ENCODE measurements around the gene MGAT5B.
"Not testable (repeated sequence)": the region's sequence is repeated elsewhere in the genome, so short reads cannot be mapped to it uniquely, and the experiment has no call there.

MGAT5B gene

DNA sequence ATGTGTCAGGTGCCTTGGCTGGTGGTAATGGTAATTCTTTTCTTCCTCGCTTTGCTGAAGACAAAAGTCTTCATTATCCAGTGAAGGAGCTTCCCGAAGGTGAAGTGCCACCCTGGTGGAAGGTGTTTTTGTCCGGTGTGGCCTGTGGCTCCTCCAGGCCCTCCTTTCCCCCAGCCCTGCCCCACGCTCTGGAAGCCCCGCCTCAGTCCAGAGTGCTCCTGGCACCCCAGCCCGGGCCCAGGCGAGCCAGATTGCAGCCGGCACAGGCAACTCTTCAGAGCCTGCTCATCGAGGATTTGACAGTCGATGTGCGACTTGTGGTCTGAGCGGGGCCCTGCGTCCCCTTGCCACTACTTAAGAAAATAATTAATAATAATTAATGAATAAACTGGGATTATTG is 93.7 kb downstream of the MGAT5B start:
- 88% methylated on average over 5 of the region's 13 CpGs; no CpG with 5 or more reads in 1 of the 2 experiments for WGBS, 2 experiments (ENCODE audit: insufficient coverage in 2 of 2)
- H3K9me3 ChIP-seq (ENCODE audit: control insufficient read depth, low read length): no peaks in the 10 kb centered on the region
- H3K4me1 ChIP-seq (ENCODE audit: control insufficient read depth, insufficient read depth, low read length, poor library complexity, severe bottlenecking): peaks cover 10% of the 10 kb centered on the region
- no peak overlapping the region for H3K4me3 ChIP-seq (ENCODE audit: extremely low read depth, insufficient read depth, low read length, poor library complexity, severe bottlenecking)
- no peak overlapping the region for H3K27ac ChIP-seq (ENCODE audit: low read depth, low read length, severe bottlenecking)
- no peaks in the 10 kb centered on the region for H3K36me3 ChIP-seq (ENCODE audit: control insufficient read depth, insufficient read depth, low read length)

DNA sequence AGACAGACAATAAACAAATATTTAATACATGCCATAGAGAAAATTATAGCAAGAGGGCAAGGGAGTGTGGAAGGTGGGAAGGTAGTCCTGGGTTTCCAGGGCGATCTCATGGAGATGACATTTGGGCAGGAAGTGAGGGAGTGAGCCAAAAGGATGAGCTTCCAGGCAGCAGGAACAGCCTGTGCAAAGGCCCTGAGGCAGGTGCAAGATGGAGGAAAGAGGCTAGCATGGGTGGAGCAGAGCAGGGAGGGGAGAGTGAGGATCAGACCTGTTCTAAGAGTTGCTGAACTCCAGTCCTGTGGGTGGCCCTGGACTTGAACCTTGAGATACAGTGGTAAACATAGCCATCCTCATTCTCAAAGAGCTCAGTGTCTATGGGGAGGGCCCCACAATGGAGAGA is 94.7 kb downstream of the MGAT5B start:
- WGBS, 2 experiments (ENCODE audit: insufficient coverage in 2 of 2): 75 to 86% methylated on average over 1 of the region's 1 CpG
- Histone ChIP-seq H3K27ac (ENCODE audit: low read depth, low read length, severe bottlenecking) (no peak overlapping the region), H3K4me3 (ENCODE audit: extremely low read depth, insufficient read depth, low read length, poor library complexity, severe bottlenecking) (no peak overlapping the region), H3K4me1 (ENCODE audit: control insufficient read depth, insufficient read depth, low read length, poor library complexity, severe bottlenecking) (peaks cover 8% of the 10 kb centered on the region), H3K9me3 (ENCODE audit: control insufficient read depth, low read length) (no peaks in the 10 kb centered on the region), H3K36me3 (ENCODE audit: control insufficient read depth, insufficient read depth, low read length) (no peaks in the 10 kb centered on the region)

DNA sequence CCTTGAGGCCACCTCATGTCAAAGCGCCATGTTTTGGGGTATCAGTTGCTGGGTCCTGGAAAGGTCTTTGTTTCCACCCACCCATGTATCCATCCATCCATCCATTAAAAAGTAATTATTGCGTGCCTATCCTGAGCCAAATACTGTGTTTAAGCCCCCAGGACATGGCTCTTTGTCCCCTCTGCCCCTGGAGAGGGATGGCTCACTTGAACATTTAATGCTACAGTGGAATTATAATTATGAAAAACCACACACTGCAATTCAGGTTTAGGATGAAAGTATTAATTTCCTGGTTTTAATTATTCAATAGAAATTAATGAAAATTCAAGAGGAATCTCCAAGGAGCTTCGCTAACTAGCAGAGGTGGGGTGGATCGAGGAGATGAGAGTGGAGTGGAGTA is 97.8 kb downstream of the MGAT5B start:
- H3K4me1 ChIP-seq (ENCODE audit: control insufficient read depth, insufficient read depth, low read length, poor library complexity, severe bottlenecking): peaks cover 10% of the 10 kb centered on the region
- WGBS, 2 experiments (ENCODE audit: insufficient coverage in 2 of 2): 86 to 100% methylated on average over 1 to 2 of the region's 4 CpGs
- no peak overlapping the region for H3K27ac ChIP-seq (ENCODE audit: low read depth, low read length, severe bottlenecking)
- no peaks in the 10 kb centered on the region for H3K9me3 ChIP-seq (ENCODE audit: control insufficient read depth, low read length)
- H3K36me3 ChIP-seq (ENCODE audit: control insufficient read depth, insufficient read depth, low read length): no peaks in the 10 kb centered on the region
- no peak overlapping the region for H3K4me3 ChIP-seq (ENCODE audit: extremely low read depth, insufficient read depth, low read length, poor library complexity, severe bottlenecking)

DNA sequence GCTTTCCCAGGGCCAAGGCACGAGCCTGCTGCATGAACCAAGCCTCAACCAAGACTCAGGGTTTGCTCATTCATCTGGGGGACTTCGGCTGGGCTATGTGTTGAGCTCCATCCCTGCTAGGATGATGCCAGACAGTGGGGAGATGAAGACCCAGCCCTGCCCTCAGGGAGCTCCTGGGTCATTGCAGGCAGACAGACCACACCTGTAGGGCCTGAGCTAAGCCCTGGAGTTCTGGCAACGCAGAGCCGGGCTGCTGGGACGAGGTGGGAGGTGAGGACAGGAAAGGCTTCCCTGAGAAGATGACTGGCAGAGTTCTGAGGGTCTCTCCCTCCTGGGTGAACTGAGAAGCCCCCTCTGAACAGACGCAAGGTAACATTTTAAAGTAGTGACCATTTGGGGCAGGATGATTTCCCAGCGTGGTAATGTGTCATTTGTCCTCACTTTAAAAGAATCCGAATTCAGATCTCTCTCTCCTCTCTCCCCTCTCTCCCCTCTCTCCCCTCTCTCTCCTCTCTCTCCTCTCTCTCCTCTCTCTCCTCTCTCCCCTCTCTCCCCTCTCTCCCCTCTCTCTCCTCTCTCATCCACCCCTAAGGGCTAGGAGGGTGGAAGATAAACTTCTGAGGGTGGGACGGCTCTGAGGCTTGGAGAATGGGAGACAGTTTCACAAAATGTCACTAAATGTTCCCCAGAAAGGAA is 98.4 kb downstream of the MGAT5B start:
- no peak overlapping the region for H3K27ac ChIP-seq (ENCODE audit: low read depth, low read length, severe bottlenecking)
- H3K4me1 ChIP-seq (ENCODE audit: control insufficient read depth, insufficient read depth, low read length, poor library complexity, severe bottlenecking): peaks cover 10% of the 10 kb centered on the region
- no peak overlapping the region for H3K4me3 ChIP-seq (ENCODE audit: extremely low read depth, insufficient read depth, low read length, poor library complexity, severe bottlenecking)
- H3K9me3 ChIP-seq (ENCODE audit: control insufficient read depth, low read length): no peaks in the 10 kb centered on the region
- no peaks in the 10 kb centered on the region for H3K36me3 ChIP-seq (ENCODE audit: control insufficient read depth, insufficient read depth, low read length)
- WGBS, 2 experiments (ENCODE audit: insufficient coverage in 2 of 2): 73 to 74% methylated on average over 6 to 7 of the region's 9 CpGs

DNA sequence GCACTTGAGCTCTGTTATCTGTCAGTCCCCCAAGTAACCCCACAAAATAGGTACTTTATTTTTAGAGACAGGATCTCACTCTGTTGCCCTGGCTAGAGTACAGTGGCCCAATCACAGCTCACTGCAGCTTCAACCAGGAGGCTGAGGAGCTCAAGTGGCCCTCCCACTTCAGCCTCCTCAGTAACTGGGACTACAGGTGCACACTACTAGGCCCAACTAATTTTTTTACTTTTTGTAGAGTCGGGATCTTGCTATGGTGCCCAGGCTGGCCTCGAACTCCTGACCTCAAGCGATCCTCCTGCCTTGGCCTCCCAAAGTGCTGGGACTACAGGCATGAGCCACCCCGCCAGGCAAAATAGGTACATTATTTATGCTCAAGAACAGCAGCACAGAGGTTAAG is 99.6 kb downstream of the MGAT5B start:
- Histone ChIP-seq H3K4me3 (ENCODE audit: extremely low read depth, insufficient read depth, low read length, poor library complexity, severe bottlenecking) (no peak overlapping the region), H3K36me3 (ENCODE audit: control insufficient read depth, insufficient read depth, low read length) (no peaks in the 10 kb centered on the region), H3K27ac (ENCODE audit: low read depth, low read length, severe bottlenecking) (no peak overlapping the region), H3K4me1 (ENCODE audit: control insufficient read depth, insufficient read depth, low read length, poor library complexity, severe bottlenecking) (peaks cover 10% of the 10 kb centered on the region), H3K9me3 (ENCODE audit: control insufficient read depth, low read length) (no peaks in the 10 kb centered on the region)
- WGBS, 2 experiments (ENCODE audit: insufficient coverage in 2 of 2): 92 to 96% methylated on average over 4 of the region's 4 CpGs

DNA sequence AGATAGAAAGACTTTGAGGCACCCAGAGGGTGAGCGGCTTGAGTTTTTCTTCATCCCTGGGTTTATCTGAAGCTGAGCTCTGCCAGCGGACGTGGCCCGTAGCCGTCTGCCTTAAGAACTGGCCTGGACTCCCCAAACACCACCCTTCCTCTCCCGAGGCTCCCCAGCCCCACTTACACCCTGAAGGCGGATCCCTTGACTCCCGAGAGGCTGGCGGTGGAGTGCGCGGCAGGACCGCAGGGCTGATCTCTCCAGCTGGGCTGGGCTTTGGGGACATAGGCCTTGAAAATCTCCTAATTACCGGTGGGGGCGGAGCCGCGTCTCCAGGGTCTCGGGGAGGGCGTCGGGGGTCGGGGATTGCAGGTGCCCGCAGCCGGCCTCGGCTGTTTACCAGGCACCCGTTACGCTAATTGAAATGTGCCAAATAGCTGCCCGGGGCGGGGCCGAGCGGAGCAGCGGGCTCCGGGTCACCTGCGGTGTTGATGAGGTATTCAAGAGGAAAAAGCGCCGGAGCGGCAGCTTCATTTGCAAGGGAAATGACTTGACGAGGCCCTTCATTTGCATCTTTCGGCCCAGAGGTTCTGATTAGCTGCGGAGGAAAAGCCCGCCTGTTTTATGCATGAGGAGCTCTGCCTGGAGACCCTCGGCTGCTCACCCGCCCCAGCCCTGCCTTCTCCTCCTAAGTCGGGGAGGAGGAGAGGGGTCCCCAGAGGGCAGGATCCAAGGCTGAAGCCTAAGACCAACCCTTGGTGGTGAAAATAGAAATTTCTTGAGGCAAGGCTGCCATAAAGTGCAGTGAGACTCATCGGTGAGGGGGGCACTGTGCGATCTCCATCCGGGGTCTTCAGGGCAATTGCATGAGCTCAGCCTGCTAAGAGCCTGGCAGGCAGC is 100.7 kb downstream of the MGAT5B start:
- Histone ChIP-seq H3K36me3 (ENCODE audit: control insufficient read depth, insufficient read depth, low read length) (no peaks in the 10 kb centered on the region), H3K9me3 (ENCODE audit: control insufficient read depth, low read length) (no peaks in the 10 kb centered on the region), H3K4me3 (ENCODE audit: extremely low read depth, insufficient read depth, low read length, poor library complexity, severe bottlenecking) (peak overlapping the region; percentile 54), H3K4me1 (ENCODE audit: control insufficient read depth, insufficient read depth, low read length, poor library complexity, severe bottlenecking) (peaks cover 10% of the 10 kb centered on the region), H3K27ac (ENCODE audit: low read depth, low read length, severe bottlenecking) (peak overlapping the region; percentile 87)
- 0 to 2% methylated on average over 34 to 38 of the region's 45 CpGs for WGBS, 2 experiments (ENCODE audit: insufficient coverage in 2 of 2)

DNA sequence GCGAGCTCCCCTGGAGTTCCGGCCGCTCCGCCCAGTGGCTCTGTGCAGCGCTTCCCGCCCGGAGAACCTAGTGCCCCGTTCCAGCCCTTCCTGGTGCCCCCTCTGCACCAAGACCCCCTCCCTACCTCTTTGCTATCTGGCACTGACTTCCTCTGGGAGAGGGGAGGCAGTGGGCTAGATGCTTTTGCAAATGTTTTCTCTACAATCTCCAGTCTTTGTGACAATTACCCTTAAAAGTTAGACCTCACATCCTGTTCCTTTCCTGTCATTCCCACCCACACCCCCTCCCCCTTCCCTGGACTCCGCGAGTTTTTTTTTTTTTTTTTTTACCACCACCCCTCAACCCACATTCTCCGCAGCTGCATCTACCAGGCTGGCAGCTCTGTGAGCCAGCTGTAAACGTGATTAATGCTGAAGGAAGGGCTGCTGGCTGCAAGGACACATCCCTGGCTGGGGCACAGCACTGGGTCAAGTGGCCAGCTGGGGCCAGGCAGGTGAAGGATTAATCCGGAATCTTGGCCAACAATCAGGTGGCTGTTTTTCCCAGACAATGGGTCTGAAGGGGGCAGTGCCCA is 101.5 kb downstream of the MGAT5B start:
- 1 to 3% methylated on average over 9 to 10 of the region's 13 CpGs for WGBS, 2 experiments (ENCODE audit: insufficient coverage in 2 of 2)
- Histone ChIP-seq H3K4me1 (ENCODE audit: control insufficient read depth, insufficient read depth, low read length, poor library complexity, severe bottlenecking) (peaks cover 10% of the 10 kb centered on the region), H3K4me3 (ENCODE audit: extremely low read depth, insufficient read depth, low read length, poor library complexity, severe bottlenecking) (peak overlapping the region; percentile 54), H3K9me3 (ENCODE audit: control insufficient read depth, low read length) (no peaks in the 10 kb centered on the region), H3K36me3 (ENCODE audit: control insufficient read depth, insufficient read depth, low read length) (no peaks in the 10 kb centered on the region), H3K27ac (ENCODE audit: low read depth, low read length, severe bottlenecking) (peak overlapping the region; percentile 87)

DNA sequence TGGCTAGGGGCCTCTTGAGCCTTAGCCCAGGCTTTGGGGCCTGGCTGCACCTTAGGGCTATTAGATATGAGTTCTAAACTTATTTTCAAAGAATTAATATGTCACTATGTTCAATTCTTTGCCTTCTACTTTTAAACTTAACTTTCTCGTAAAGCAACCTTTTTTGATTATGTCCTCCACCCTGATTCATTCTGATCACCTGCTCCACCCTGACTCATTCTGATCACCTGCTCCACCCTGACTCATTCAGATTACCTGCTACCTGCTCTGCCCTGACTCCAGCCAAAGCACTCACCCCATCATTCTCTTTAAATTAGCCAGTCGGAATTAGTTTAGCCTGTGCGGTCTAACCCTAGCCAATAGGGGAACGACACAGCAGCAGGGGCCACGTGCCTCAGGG is 102.0 kb downstream of the MGAT5B start:
- H3K9me3 ChIP-seq (ENCODE audit: control insufficient read depth, low read length); H3K27ac ChIP-seq (ENCODE audit: low read depth, low read length, severe bottlenecking); H3K36me3 ChIP-seq (ENCODE audit: control insufficient read depth, insufficient read depth, low read length); H3K4me3 ChIP-seq (ENCODE audit: extremely low read depth, insufficient read depth, low read length, poor library complexity, severe bottlenecking): not testable (repeated sequence)
- 63 to 72% methylated on average over 3 to 4 of the region's 5 CpGs for WGBS, 2 experiments (ENCODE audit: insufficient coverage in 2 of 2)
- H3K4me1 ChIP-seq (ENCODE audit: control insufficient read depth, insufficient read depth, low read length, poor library complexity, severe bottlenecking): peaks cover 10% of the 10 kb centered on the region

DNA sequence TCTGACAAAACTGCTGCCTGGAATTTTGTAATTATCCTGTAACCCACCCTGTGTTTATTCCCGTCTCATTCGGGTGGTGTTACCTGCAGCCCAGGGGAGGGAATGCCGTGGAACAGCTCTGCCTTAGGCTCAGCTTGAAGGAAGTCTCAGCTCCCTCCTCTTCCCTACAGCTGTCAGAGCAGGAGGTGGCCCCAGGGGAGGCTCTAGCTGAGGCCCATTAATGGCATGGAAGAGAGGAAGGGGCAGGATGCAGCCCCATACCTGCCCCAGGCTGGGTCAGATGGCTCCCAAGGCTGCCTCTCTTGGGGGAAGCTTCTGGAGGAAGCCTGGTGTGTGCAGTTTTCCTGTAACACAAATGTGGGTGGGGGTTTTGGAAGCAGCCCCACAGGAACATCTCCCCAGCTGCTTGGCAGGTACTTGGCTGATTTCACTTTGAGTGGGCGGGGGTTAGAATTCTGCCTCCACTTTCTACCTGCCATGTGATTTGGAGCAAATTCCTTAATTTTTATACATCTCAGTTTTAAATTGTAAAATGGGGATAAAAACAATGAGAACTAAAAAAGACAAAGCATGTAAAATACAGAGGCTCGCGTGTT is 103.9 kb downstream of the MGAT5B start:
- Histone ChIP-seq H3K27ac (ENCODE audit: low read depth, low read length, severe bottlenecking) (no peak overlapping the region), H3K36me3 (ENCODE audit: control insufficient read depth, insufficient read depth, low read length) (no peaks in the 10 kb centered on the region), H3K9me3 (ENCODE audit: control insufficient read depth, low read length) (peaks cover 5% of the 10 kb centered on the region), H3K4me3 (ENCODE audit: extremely low read depth, insufficient read depth, low read length, poor library complexity, severe bottlenecking) (no peak overlapping the region), H3K4me1 (ENCODE audit: control insufficient read depth, insufficient read depth, low read length, poor library complexity, severe bottlenecking) (peaks cover 8% of the 10 kb centered on the region)
- 76 to 81% methylated on average over 4 of the region's 6 CpGs for WGBS, 2 experiments (ENCODE audit: insufficient coverage in 2 of 2)

DNA sequence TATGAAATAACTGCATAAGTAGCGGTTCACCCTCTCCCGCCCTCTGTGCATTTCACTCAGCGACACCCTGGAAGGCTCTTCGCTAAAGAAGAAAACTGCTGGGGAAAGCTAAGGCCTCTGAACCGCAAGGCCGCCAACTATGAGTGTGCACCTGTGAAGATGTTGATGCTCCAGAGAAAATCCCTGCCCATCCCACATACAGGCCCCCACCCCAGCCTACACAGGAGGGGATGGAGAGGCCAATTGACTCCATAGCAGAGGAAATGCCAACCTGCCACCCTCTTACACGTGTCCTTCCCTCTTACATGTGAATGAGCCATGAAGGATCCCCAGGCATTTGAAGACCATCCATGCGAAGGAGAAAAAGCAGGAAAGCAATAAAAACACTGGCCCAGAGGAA is 104.8 kb downstream of the MGAT5B start:
- no peak overlapping the region for H3K27ac ChIP-seq (ENCODE audit: low read depth, low read length, severe bottlenecking)
- H3K4me3 ChIP-seq (ENCODE audit: extremely low read depth, insufficient read depth, low read length, poor library complexity, severe bottlenecking): no peak overlapping the region
- WGBS, 2 experiments (ENCODE audit: insufficient coverage in 2 of 2): 89 to 93% methylated on average over 5 to 7 of the region's 8 CpGs
- peaks cover 7% of the 10 kb centered on the region for H3K4me1 ChIP-seq (ENCODE audit: control insufficient read depth, insufficient read depth, low read length, poor library complexity, severe bottlenecking)
- peaks cover 5% of the 10 kb centered on the region for H3K9me3 ChIP-seq (ENCODE audit: control insufficient read depth, low read length)
- H3K36me3 ChIP-seq (ENCODE audit: control insufficient read depth, insufficient read depth, low read length): no peaks in the 10 kb centered on the region
